HG03196 (cell line): ENCODE results near the gene IL32.

Experiments used
- ATAC-seq: cut with Tn5 transposase; IDR thresholded peaks from one replicate; pipeline ENCODE4 v1.9.1; 2021; ENCODE audit not compliant: unreplicated experiment

IL32 gene

GRCh38 chr16:3065069-3065741, at the start of gene IL32:
Gene IL32 (plus strand): TSS chr16:3065640. CDS start chr16:3065812, 172 bp downstream.
- no peak for ATAC-seq

- ATAC-seq, result no peak
These were observed 49.4 kb upstream of the IL32 start for GRCh38 chr16:3015865-3016521.

GRCh38 chr16:3017344-3017743, 48.1 kb upstream of the IL32 start:
- ATAC-seq, result no peak

- no peak for ATAC-seq
These were observed 47.5 kb upstream of the IL32 start, which contains the start of gene CLDN6 for GRCh38 chr16:3017794-3018506. Gene CLDN6 (minus strand): TSS chr16:3018183. CDS start chr16:3016021, 2,162 bp downstream.

GRCh38 chr16:3019594-3020246, 45.7 kb upstream of the IL32 start:
- ATAC-seq, result no peak

GRCh38 chr16:3020247-3020603, 45.2 kb upstream of the IL32 start, which contains the start of gene TNFRSF12A:
Gene TNFRSF12A (plus strand): TSS chr16:3020368. CDS start chr16:3020398, 30 bp downstream.
- no peak for ATAC-seq

GRCh38 chr16:3020604-3021448, 44.6 kb upstream of the IL32 start:
- no peak for ATAC-seq

GRCh38 chr16:3021449-3022207, 43.8 kb upstream of the IL32 start:
- no peak for ATAC-seq

GRCh38 chr16:3022208-3022683, 43.2 kb upstream of the IL32 start:
- ATAC-seq, result no peak

GRCh38 chr16:3022684-3023414, 42.6 kb upstream of the IL32 start:
- no peak for ATAC-seq

- ATAC-seq, result peak; percentile 2
These were observed 42.1 kb upstream of the IL32 start for GRCh38 chr16:3023415-3023668.

- peak; percentile 65 for ATAC-seq
These were observed 41.6 kb upstream of the IL32 start, which contains the start of the genes HCFC1R1 and THOC6 for GRCh38 chr16:3023669-3024478. Gene HCFC1R1 (minus strand): TSS chr16:3023942. CDS start chr16:3023941, 1 bp downstream. Gene THOC6 (plus strand): TSS chr16:3024035. CDS start chr16:3024327, 292 bp downstream.

- ATAC-seq, result no peak
These were observed 40.1 kb upstream of the IL32 start for GRCh38 chr16:3025032-3026002.

GRCh38 chr16:3026003-3026378, 39.4 kb upstream of the IL32 start:
- no peak for ATAC-seq

- no peak for ATAC-seq
These were observed 38.6 kb upstream of the IL32 start for GRCh38 chr16:3026609-3027488.

- ATAC-seq, result no peak
These were observed 38.0 kb upstream of the IL32 start for GRCh38 chr16:3027489-3027795.
